ENCODE results near the gene MYLIP.

The MYLIP gene

GRCh38 chr6:16187176-16187575, 58.3 kb downstream of the MYLIP start:
- TF ChIP-seq CTCF (conservative IDR thresholded peaks at IDR 0.05; ENCODE audit: low read length): no peak
- TF ChIP-seq EZH2phosphoT487 (IDR thresholded peaks at IDR 0.05; ENCODE audit: borderline replicate concordance): no peak
- H3K79me2 ChIP-seq (ENCODE audit: insufficient read depth, low read length): no peaks in the 10 kb centered on the region
- H4K20me1 ChIP-seq (ENCODE audit: insufficient read depth, low read length, poor library complexity, severe bottlenecking): no peaks in the 10 kb centered on the region
- H3K4me3 ChIP-seq (ENCODE audit: low read length, poor library complexity, severe bottlenecking): no peak overlapping the region
- no peaks in the 10 kb centered on the region for H3K9me3 ChIP-seq (ENCODE audit: insufficient read depth, low read depth, low read length)
- H3K27me3 ChIP-seq (ENCODE audit: insufficient read depth, low read length, poor library complexity, severe bottlenecking): no peaks in the 10 kb centered on the region
- no peaks in the 10 kb centered on the region for H3K36me3 ChIP-seq (ENCODE audit: insufficient read depth, low read length)
- H2AFZ ChIP-seq (ENCODE audit: low read length): no peak overlapping the region
- no peaks in the 10 kb centered on the region for H3F3A ChIP-seq (ENCODE audit: low read depth)
- no peak overlapping the region for H3K9ac ChIP-seq (ENCODE audit: low read depth, low read length, poor library complexity, severe bottlenecking)
- no peaks in the 10 kb centered on the region for H3K9me2 ChIP-seq (replicated peaks; ENCODE audit: low read depth, low read length)
- H3K4me1 ChIP-seq (ENCODE audit: insufficient read depth, low read length, poor library complexity, severe bottlenecking): peaks cover 21% of the 10 kb centered on the region
- no peak overlapping the region for H3K4me2 ChIP-seq (ENCODE audit: low read depth, low read length, poor library complexity, severe bottlenecking)

GRCh38 chr6:16190214-16190613, 61.3 kb downstream of the MYLIP start:
- H3F3A ChIP-seq (ENCODE audit: low read depth): no peaks in the 10 kb centered on the region
- H3K9me3 ChIP-seq (ENCODE audit: insufficient read depth, low read depth, low read length): no peaks in the 10 kb centered on the region
- no peak overlapping the region for H3K9ac ChIP-seq (ENCODE audit: low read depth, low read length, poor library complexity, severe bottlenecking)
- no peaks in the 10 kb centered on the region for H3K36me3 ChIP-seq (ENCODE audit: insufficient read depth, low read length)
- TF ChIP-seq EZH2phosphoT487 (IDR thresholded peaks at IDR 0.05; ENCODE audit: borderline replicate concordance) (no peak), CTCF (conservative IDR thresholded peaks at IDR 0.05; ENCODE audit: low read length) (no peak)
- no peak overlapping the region for H3K4me2 ChIP-seq (ENCODE audit: low read depth, low read length, poor library complexity, severe bottlenecking)
- no peaks in the 10 kb centered on the region for H3K9me2 ChIP-seq (replicated peaks; ENCODE audit: low read depth, low read length)
- no peaks in the 10 kb centered on the region for H3K79me2 ChIP-seq (ENCODE audit: insufficient read depth, low read length)
- no peak overlapping the region for H3K4me3 ChIP-seq (ENCODE audit: low read length, poor library complexity, severe bottlenecking)
- peaks cover 10% of the 10 kb centered on the region for H3K4me1 ChIP-seq (ENCODE audit: insufficient read depth, low read length, poor library complexity, severe bottlenecking)
- no peak overlapping the region for H2AFZ ChIP-seq (ENCODE audit: low read length)
- no peaks in the 10 kb centered on the region for H3K27me3 ChIP-seq (ENCODE audit: insufficient read depth, low read length, poor library complexity, severe bottlenecking)
- no peaks in the 10 kb centered on the region for H4K20me1 ChIP-seq (ENCODE audit: insufficient read depth, low read length, poor library complexity, severe bottlenecking)

GRCh38 chr6:16196260-16196983, 67.5 kb downstream of the MYLIP start:
- Histone ChIP-seq H3F3A (ENCODE audit: low read depth) (no peaks in the 10 kb centered on the region), H3K79me2 (ENCODE audit: insufficient read depth, low read length) (no peaks in the 10 kb centered on the region), H3K9ac (ENCODE audit: low read depth, low read length, poor library complexity, severe bottlenecking) (no peak overlapping the region), H4K20me1 (ENCODE audit: insufficient read depth, low read length, poor library complexity, severe bottlenecking) (no peaks in the 10 kb centered on the region), H3K9me2 (replicated peaks; ENCODE audit: low read depth, low read length) (no peaks in the 10 kb centered on the region), H3K36me3 (ENCODE audit: insufficient read depth, low read length) (no peaks in the 10 kb centered on the region), H3K27me3 (ENCODE audit: insufficient read depth, low read length, poor library complexity, severe bottlenecking) (no peaks in the 10 kb centered on the region), H3K4me1 (ENCODE audit: insufficient read depth, low read length, poor library complexity, severe bottlenecking) (no peaks in the 10 kb centered on the region), H2AFZ (ENCODE audit: low read length) (no peak overlapping the region), H3K9me3 (ENCODE audit: insufficient read depth, low read depth, low read length) (no peaks in the 10 kb centered on the region), H3K4me3 (ENCODE audit: low read length, poor library complexity, severe bottlenecking) (no peak overlapping the region), H3K4me2 (ENCODE audit: low read depth, low read length, poor library complexity, severe bottlenecking) (no peak overlapping the region)
- no peak for TF ChIP-seq EZH2phosphoT487 (IDR thresholded peaks at IDR 0.05; ENCODE audit: borderline replicate concordance)
- no peak for TF ChIP-seq CTCF (conservative IDR thresholded peaks at IDR 0.05; ENCODE audit: low read length)

Measured in Loucy (cell line).